Activated CD8-positive, alpha-beta memory T cell treated with anti-CD3 and anti-CD28 coated beads, Interleukin-2, amount 10 ng/mL, durations not matched to agents 7 days and 5 days (primary cell): ENCODE measurements around the gene NFE2. TPM values are rescaled to one million over a fixed set of nuclear protein-coding genes. Genes with fewer than 3 reads are reported as not detected.

Source experiments
- ATAC-seq: fragments of 150-1000 bp; cut with Tn5 transposase; one replicate; pipeline ENCODE4 v1.10.0; 2021; ENCODE audit warnings: moderate library complexity
- CTCF ChIA-PET: fragments of 350-600 bp; sonication (Branson Sonifier 250); formaldehyde crosslinking; loops from one replicate; lab custom pipeline; 2021; ENCODE audit warnings: antibody characterized with exemption; lab: Charles Lee
- DNase-seq: peaks from one replicate; pipeline ENCODE4 v3.0.0-alpha.2; 2020
- H3K27ac Mint-ChIP-seq: one replicate; pipeline ENCODE4 v1.8.0; 2021; ENCODE audit warnings: mild to moderate bottlenecking, mixed read lengths
- H3K27me3 Mint-ChIP-seq: one replicate; pipeline ENCODE4 v1.8.0; 2021; ENCODE audit warnings: mixed read lengths
- H3K36me3 Mint-ChIP-seq: one replicate; pipeline ENCODE4 v1.8.0; 2021; ENCODE audit warnings: mild to moderate bottlenecking, mixed read lengths
- H3K4me1 Mint-ChIP-seq: one replicate; pipeline ENCODE4 v1.8.0; 2021; ENCODE audit warnings: mixed read lengths
- H3K4me3 Mint-ChIP-seq: one replicate; pipeline ENCODE4 v1.8.0; 2021; ENCODE audit warnings: mild to moderate bottlenecking, moderate library complexity, mixed read lengths
- H3K9me3 Mint-ChIP-seq: one replicate; pipeline ENCODE4 v1.8.0; 2022; ENCODE audit warnings: low read depth, mixed read lengths
- microRNA-seq: library from miRNA; unstranded; fragments of <30 nt; microRNA quantifications from one replicate; pipeline ENCODE4 v1.2.0, GENCODE V29; 2022
- total RNA-seq, 2 experiments: library from RNA; stranded (reverse); gene quantifications; one replicate each; pipeline ENCODE4 v1.2.3, GENCODE V29; 2021

Gene NFE2
- total RNA-seq, 2 experiments from 2014 or later: not detected

GRCh38 chr12:54246011-54246641 lies 54.7 kb downstream of the NFE2 start:
- Mint-ChIP-seq H3K4me1 (peaks cover 10% of the 10 kb centered on the region), H3K27me3 (no peaks in the 10 kb centered on the region), H3K27ac (no peak overlapping the region), H3K9me3 (no peaks in the 10 kb centered on the region), H3K4me3 (no peak overlapping the region), H3K36me3 (peaks cover 47% of the 10 kb centered on the region)
- CTCF ChIA-PET: interaction anchor here (0.6 kb wide), 1 partner anchor 177 kb away, joined by 4 read pairs; no protein-coding TSS in a partner anchor
- no peak for ATAC-seq
- DNase-seq: no peak

Small RNA genes lying within 50 kb of the gene (microRNA-seq; reads per million reads assigned to microRNA genes)
- 164 reads per million, percentile 71 among the genes with 10 or more reads in this experiment for gene MIR148B

Other genes starting within 250 kb of the NFE2 start
- gene HOXC4, start 247.2 kb downstream of the NFE2 start, total RNA-seq: 1 to 10 TPM; 1.5 to 1.9 TPM
- 10 to 100 TPM; 24.1 to 27.1 TPM for gene SMUG1, start 112.0 kb downstream of the NFE2 start, total RNA-seq
- 100 to 1,000 TPM; 102 to 113 TPM for gene CBX5, start 20.9 kb downstream of the NFE2 start, total RNA-seq
- 1,000 to 10,000 TPM; 1,232 to 1,373 TPM for gene HNRNPA1, start 20.3 kb downstream of the NFE2 start, total RNA-seq
- 100 to 1,000 TPM in 1 of 2 experiments, 10 to 100 TPM in 1; 90.8 to 104 TPM for gene COPZ1, start 24.1 kb upstream of the NFE2 start, total RNA-seq
- gene GPR84, start 63.5 kb upstream of the NFE2 start, total RNA-seq: under 1 TPM; 0.32 to 0.59 TPM
- gene ZNF385A, start 83.7 kb upstream of the NFE2 start, total RNA-seq: under 1 TPM; 0.30 to 0.91 TPM
- 10 to 100 TPM; 13.2 to 37.6 TPM for gene ITGA5, start 118.3 kb upstream of the NFE2 start, total RNA-seq
- gene GTSF1, start 172.6 kb upstream of the NFE2 start, total RNA-seq: 10 to 100 TPM; 10.0 to 13.2 TPM
- gene NCKAP1L, start 196.7 kb upstream of the NFE2 start, total RNA-seq: 100 to 1,000 TPM; 132 to 133 TPM
- gene PDE1B, start 248.6 kb upstream of the NFE2 start, total RNA-seq: 10 to 100 TPM; 10.6 to 14.3 TPM